GM18505 (cell line): ENCODE results near the gene TPST1.

Source experiments
- ATAC-seq: cut with Tn5 transposase; IDR thresholded peaks from one replicate; pipeline ENCODE4 v1.9.1; 2021; ENCODE audit not compliant: unreplicated experiment
- POLR2A ChIP-seq: IDR thresholded peaks from 4 replicates; pipeline ENCODE4 v1.6.1; 2011; ENCODE audit warnings: borderline replicate concordance; ENCODE audit not compliant: insufficient read depth, insufficient read length; ENCODE audit errors: extremely low read depth

Gene TPST1

DNA sequence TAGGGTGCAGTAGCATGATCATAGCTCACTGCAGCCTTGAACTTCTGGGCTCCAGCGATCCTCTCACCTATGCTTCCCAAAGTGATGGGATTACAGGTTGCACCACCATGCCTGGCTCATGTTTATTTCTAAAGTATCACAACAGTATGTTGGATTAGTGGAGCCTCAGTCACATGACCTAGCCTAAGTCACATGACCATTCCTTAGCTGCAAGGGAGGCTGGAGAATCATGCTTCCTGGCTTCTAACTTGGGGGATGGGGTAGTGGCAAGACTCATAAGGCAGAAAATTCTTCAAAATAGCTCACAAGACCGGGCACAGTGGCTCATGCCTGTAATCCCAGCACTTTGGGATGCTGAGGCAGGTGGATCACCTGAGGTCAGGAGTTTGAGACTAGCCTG, 26.9 kb upstream of the TPST1 start:
- ATAC-seq, result no peak
- no peak for TF ChIP-seq POLR2A

DNA sequence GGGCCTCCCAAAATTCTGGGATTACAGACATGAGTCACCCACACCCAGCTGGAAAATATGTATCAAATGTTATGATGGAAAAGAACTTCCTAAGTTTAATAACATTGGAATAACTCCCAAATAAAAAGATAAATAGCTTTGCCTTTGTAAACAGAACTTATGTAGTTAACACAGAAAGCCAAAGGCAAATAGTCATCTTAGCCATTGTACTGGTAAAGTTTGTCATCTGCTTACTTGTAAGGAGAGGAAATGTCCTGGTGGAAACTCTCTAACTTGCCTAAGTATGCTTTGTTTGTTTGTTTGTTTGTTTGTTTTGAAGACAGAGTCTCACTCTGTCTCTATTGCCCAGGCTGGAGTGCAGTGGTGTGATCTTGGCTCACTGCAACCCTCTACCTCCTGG, 23.8 kb upstream of the TPST1 start:
- no peak for TF ChIP-seq POLR2A
- ATAC-seq, result no peak

DNA sequence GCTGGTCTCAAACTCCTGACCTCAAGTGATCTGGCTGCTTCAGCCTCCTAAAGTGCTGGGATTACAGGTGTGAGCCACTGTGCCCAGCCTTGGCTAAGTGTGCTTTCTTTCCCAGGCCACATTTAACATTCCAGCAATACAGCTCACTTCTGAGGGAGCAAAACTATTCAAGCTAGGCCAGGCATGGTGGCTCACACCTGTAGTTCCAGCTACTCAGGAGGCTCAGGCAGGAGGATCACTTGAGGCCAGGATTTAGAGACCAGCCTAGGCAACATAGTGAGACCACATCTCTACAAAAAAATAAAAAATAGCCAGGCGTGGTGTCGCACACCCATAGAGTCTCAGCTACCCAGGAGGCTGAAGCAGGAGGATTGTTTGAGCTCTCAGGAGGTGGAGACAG, 23.3 kb upstream of the TPST1 start:
- no peak for ATAC-seq
- no peak for TF ChIP-seq POLR2A

DNA sequence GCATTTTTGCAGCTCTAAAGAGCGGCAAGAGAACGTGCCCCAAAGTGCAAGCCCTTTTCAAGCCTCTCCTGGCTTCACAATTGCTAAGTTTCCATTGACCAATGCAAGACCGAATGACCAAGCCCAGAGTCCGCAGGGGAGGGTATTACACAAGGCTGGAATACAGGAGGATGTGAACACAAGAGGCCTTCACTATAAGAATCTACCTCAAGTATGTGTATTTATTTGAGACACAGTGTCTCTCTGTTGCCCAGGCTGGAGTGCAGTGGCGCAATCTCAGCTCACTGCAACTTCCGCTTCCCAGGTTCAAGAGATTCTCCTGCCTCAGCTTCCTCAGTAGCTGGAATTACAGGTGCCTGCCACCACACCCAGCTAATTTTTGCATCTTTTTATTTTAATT, 22.2 kb upstream of the TPST1 start:
- no peak for TF ChIP-seq POLR2A
- no peak for ATAC-seq

DNA sequence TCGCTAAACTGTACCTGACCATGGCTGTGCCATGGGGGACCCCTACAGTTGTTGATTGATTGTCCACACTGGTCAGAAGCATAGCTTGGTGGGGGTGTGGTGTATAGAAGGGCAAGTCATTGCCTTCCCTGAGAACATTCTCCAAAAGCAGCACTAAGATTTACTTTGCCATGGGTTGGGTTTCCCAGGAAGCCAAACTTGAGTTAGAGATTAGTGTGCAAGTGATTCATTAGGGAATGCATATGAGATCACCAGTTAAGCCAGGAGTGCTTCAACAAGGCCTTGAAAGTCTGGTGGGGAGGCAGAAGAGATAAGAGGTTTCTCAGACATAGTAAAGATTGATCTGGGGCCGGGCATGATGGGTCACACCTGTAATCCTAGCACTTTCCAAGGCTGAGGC, 21.4 kb upstream of the TPST1 start:
- TF ChIP-seq POLR2A, result no peak
- ATAC-seq, result no peak

DNA sequence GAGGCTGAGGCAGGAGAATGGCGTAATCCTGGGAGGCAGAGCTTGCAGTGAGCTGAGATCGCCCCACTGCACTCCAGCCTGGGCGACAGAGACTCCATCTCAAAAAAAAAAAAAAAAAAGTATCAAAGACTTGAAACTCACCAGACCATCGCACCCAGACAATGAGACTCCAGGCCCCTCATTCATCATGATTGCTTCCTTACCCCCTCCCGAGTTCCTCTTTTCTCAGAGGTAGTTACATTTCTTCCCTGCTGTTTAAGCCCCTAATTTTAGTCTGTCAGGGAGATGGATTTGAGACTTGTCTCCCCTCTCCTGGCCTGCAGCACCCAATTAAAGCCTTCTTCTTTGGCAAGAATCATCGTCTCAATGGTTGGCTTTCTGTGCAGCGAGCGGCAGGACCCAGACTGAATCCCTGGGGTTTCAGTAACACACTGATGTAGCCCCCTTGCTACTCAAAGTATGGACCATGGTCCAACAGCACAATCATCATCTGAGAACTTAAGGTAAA, 19.4 kb upstream of the TPST1 start:
- ATAC-seq, result no peak
- TF ChIP-seq POLR2A, result no peak

DNA sequence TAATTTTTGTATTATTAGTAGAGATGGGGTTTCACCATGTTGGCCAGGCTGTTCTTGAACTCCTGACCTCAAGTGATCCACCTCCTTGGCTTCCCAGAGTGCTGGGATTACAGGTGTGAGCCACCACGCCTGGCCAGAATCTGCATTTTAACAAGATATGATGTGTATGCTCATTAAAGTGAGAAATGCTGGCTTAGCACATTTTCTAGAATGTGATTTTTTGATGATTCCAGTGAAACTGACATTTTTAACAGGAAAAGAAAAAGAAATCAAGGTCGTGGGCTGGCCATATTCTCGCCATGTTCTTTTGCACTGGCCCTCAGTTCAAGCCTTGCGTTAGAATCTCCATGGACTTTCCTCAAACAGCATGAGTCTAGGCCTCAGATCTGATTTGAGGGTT, 18.1 kb upstream of the TPST1 start:
- no peak for TF ChIP-seq POLR2A
- ATAC-seq, result no peak

DNA sequence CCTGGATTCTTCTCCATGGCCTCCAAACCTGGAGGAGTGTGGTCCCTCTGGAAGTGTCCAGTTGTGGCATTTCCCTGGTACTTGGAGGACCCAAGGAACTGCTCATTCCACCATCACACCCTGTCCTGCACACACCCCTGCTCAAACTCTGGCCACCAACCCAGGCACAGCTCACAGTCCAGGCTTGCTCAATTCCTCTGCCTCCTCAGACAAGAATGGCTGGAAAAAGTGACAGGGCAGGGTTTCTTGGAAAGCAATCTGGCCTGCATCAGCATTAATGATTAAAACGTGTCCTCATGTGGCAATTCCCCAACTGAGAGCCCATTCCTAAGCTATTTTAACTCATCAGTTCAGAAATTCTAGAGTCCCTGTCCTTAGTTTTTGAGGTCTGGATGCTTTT, 17.2 kb upstream of the TPST1 start:
- no peak for TF ChIP-seq POLR2A
- no peak for ATAC-seq

DNA sequence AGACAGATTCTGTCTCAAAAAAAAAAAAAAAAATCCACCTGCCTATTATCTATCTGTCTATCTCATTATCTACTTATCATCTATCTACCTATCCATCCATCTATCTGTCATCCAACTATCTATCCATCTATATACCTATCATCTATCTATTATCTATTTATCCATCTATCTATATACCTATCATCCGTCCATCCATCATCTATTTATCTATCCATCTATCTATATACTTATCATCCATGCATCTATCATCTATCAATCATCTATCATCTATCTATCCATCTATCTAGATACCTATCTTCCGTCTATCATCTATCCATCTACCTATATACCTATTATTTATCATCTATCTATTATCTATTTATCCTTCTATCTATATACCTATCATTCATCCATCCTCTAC, 16.5 kb upstream of the TPST1 start:
- no peak for TF ChIP-seq POLR2A
- ATAC-seq, result no peak

DNA sequence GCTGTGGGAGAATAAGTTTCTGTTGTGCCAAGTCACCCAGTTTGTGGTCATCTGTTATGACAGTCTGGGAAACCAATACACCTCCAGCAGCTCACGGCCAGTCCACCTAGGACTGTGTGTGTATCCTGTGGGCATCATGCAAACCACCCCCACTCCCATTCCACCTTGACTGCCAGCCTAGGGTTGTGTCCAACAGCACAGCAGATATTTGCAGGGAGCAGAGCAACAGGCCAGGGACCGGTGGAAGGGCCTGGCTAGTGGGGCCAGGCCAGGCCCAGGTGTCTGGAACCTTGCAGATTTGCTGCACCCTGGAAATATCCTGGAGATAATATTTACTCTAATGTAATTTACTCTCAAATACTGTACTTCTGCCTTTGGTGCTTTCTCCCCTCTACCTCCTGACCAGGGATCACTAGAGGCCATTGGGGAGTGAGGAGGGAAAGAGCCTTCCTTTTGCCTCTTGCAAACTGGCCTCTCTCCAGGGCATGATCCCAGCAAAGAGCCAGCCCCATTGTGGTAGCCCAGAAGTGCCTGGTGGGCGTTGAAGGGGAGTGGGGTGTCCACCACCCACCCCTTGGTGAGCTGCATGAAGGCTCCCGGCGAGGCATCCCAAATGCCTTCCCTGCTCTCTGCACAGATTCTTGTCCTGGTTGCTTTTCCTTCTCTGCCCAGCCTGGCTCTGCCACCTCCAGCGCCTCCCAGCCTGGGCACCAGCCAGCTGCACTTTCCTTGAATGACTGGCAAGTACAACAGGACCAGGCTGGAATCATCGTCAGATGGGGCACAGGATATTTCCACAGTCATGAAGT, 15.2 kb upstream of the TPST1 start:
- ATAC-seq, result no peak
- no peak for TF ChIP-seq POLR2A

DNA sequence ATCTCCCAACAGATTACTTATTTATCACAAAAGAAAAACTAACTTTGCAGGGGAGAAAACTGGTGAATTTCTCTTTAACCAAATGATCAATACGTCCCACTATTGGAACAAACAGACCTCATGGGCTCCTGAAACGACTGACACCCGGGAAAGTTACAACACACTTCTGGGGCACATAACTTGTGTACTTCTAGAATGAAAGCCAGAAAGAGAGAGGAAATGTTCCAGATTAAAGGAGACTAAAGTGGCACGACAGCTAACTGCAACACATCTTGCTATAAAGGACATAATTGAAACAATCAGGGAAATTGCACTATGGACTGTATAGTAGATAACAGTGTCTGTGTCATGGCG, 14.7 kb upstream of the TPST1 start:
- ATAC-seq, result no peak
- no peak for TF ChIP-seq POLR2A

DNA sequence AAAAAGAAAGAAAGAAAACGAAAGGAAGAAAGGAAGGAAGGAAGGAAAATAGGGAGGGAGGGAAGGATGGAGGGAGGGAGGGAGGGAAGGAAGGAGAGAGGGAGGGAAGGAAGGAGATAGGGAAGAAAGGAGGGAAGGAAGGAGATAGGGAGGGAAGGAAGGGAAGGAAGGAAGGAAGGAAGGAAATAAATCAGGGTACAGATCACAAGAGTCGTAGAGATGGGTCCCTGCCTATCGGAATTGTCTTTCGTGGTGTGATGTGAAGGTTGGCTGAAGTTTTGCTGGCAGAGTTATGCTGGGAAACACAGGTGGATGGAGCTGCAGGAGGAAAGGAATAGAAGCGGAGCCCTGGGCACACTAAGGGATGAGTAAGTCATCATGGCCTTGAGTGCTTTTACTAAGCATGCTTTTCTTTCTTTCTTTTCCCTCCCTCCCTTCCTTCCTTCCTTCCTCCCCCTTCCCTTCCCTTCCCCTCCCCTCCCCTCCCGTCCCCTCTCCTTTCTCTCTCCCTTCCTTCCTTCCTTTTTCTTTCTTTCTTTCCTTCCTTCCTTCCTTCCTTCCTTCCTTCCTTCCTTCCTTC, 11.9 kb upstream of the TPST1 start:
- TF ChIP-seq POLR2A, result no peak

DNA sequence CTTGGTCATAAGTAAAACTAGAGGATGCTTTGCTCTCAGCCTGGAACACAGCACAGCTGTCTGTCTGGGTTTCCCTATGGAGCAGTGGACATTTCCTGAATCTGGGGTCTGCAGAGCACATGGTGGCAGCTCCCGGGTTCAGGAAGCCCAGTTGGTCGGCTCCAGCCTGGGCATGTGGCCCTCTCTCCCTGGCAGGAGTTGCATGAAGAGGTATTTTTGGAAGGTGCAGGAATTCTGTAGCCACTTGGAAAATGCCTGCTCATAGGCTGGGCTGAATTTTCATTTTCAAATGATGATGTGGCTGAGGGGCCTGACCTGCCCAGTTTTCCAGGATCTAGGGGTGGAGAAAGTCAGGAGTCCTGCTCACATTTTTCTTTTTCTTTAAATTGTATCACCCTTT, 6.7 kb upstream of the TPST1 start:
- no peak for TF ChIP-seq POLR2A
- no peak for ATAC-seq

More for the DNA sequence above, 11.9 kb upstream of the TPST1 start:
- no peak for ATAC-seq

DNA sequence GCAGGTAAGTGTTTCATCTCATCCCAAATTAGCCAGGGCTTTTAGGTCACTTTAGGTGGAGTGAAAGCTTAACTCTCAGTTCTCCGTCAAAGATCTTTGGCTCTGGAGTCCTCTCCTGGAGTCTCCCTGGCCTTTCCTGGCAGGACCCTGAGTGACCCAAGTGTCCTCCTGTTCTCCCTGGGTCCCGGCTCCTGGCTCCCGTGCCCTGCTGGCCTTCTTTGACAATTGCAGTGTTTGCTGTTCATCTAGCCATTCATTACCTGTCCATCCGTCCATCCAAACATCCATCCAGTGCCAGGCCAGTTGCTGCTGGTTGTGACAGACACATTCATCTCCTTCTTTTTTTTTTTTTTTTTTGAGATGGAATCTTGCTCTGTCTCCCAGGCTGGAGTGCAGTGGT, 6.2 kb upstream of the TPST1 start:
- TF ChIP-seq POLR2A, result no peak
- no peak for ATAC-seq
